Gastrocnemius medialis (tissue), 4 donors: ENCODE measurements around the gene TIMM21. TPM values are rescaled to one million over a fixed set of nuclear protein-coding genes. Genes with fewer than 3 reads are reported as not detected.

Experiments
- ATAC-seq, 2 donors: fragments of 150-250 bp; one replicate each; pipeline ENCODE4 v1.9.1; 2016
- DNase-seq, 2 donors: peaks; one replicate each; pipeline ENCODE4 v3.0.0-alpha.2; 2019
- H3K27ac ChIP-seq, 4 donors: fragments of 200-600 bp; sonication (generic); 1 replicate in 1 of 4; 2 replicates in 3 of 4; pipeline ENCODE4 v1.5.1; 2016 to 2018; ENCODE audit warnings: mild to moderate bottlenecking in 2 of 4, moderate library complexity in 1 of 4
- H3K27me3 ChIP-seq, 3 donors: fragments of 200-600 bp; sonication (generic) in 2 of 3; 1 replicate in 1 of 3; 2 replicates in 2 of 3; pipeline versions ENCODE4 v1.5.1 to v1.6.0; 2016 to 2019; ENCODE audit warnings: mild to moderate bottlenecking in 1 of 3, moderate library complexity in 1 of 3
- H3K36me3 ChIP-seq, 2 donors: fragments of 200-600 bp; sonication (generic) in 1 of 2; one replicate each; pipeline ENCODE4 v1.5.1; 2017 to 2018
- H3K4me1 ChIP-seq, 2 donors: fragments of 200-600 bp; sonication (generic) in 1 of 2; one replicate each; pipeline ENCODE4 v1.5.1; 2016 to 2017; ENCODE audit warnings: mild to moderate bottlenecking in 2 of 2
- H3K4me3 ChIP-seq, 4 donors: fragments of 200-600 bp; sonication (generic) in 3 of 4; 1 replicate in 1 of 4; 2 replicates in 3 of 4; pipeline ENCODE4 v1.5.1; 2016 to 2019; ENCODE audit warnings: mild to moderate bottlenecking in 2 of 4
- H3K9me3 ChIP-seq, 3 donors: fragments of 200-600 bp; sonication (generic) in 2 of 3; 1 replicate in 1 of 3; 2 replicates in 2 of 3; pipeline ENCODE4 v1.5.1; 2016 to 2019
- CTCF ChIP-seq, 5 experiments: fragments of 450-650 bp in 3 of 5; fragments of 200-600 bp in 2 of 5; sonication (generic) in 2 of 5; IDR thresholded peaks in 4 of 5; conservative IDR thresholded peaks in 1 of 5; 1 replicate in 4 of 5; 2 replicates in 1 of 5; pipeline ENCODE4 v1.5.1; 2016 to 2019; ENCODE audit warnings: antibody characterized with exemption in 5 of 5, mild to moderate bottlenecking in 3 of 5, moderate library complexity in 3 of 5
- POLR2A ChIP-seq, 2 donors: fragments of 450-650 bp; IDR thresholded peaks; one replicate each; pipeline ENCODE4 v1.6.1; 2017; ENCODE audit warnings: antibody characterized with exemption in 2 of 2, mild to moderate bottlenecking in 2 of 2, moderate library complexity in 2 of 2
- in situ Hi-C, 4 donors: fragments of 200-750 bp; cut with MboI; loops; one replicate each; pipeline versions ENCODE4 v1.15.0 to v1.8.0; 2017; ENCODE audit warnings: low sequenced_read_pairs in 4 of 4
- intact Hi-C: fragments of 100-400 bp; cut with DNase I; formaldehyde crosslinking; loops from one replicate; pipeline ENCODE4 v1.15.1; 2023; ENCODE audit warnings: low total_unique reads
- total RNA-seq, 4 donors: library from RNA; depleted of rRNA; stranded (reverse); fragments of >200 nt; gene quantifications; one replicate each; pipeline versions ENCODE4 v1.1.0 to v1.2.3, GENCODE V29; 2016

The TIMM21 gene
- total RNA-seq, 4 donors from 2014 or later: 40.0 to 108 (median 75.8) TPM

GRCh38 chr18:74140582-74140981 is 7.7 kb upstream of the TIMM21 start:
- H3K4me3 ChIP-seq: no peak overlapping the region
- intact Hi-C loops (no loop called here), in situ Hi-C loops (no loop called here)

GRCh38 chr18:74141667-74142066 is 6.7 kb upstream of the TIMM21 start:
- no peaks in the 10 kb centered on the region for H3K4me1 ChIP-seq
- no peaks in the 10 kb centered on the region for H3K36me3 ChIP-seq
- TF ChIP-seq CTCF (IDR thresholded peaks at IDR 0.05 in 4 of 5, conservative IDR thresholded peaks at IDR 0.05 in 1 of 5): no peak
- TF ChIP-seq POLR2A (IDR thresholded peaks at IDR 0.05): no peak
- H3K27ac ChIP-seq: no peak overlapping the region
- ATAC-seq (no peak), DNase-seq (no peak)
- no peaks in the 10 kb centered on the region for H3K9me3 ChIP-seq
- intact Hi-C loops (no loop called here), in situ Hi-C loops (no loop called here)
- no peak overlapping the region for H3K4me3 ChIP-seq
- no peaks in the 10 kb centered on the region for H3K27me3 ChIP-seq

More at GRCh38 chr18:74140582-74140981, 7.7 kb upstream of the TIMM21 start:
- no peak for ATAC-seq
- Histone ChIP-seq H3K4me1 (no peaks in the 10 kb centered on the region), H3K9me3 (no peaks in the 10 kb centered on the region), H3K27me3 (no peaks in the 10 kb centered on the region), H3K36me3 (no peaks in the 10 kb centered on the region), H3K27ac (no peak overlapping the region)
- TF ChIP-seq CTCF (IDR thresholded peaks at IDR 0.05 in 4 of 5, conservative IDR thresholded peaks at IDR 0.05 in 1 of 5): no peak
- TF ChIP-seq POLR2A (IDR thresholded peaks at IDR 0.05): no peak
- no peak for DNase-seq

GRCh38 chr18:74142252-74142651 is 6.1 kb upstream of the TIMM21 start:
- H3K27ac ChIP-seq: no peak overlapping the region
- H3K4me1 ChIP-seq: peaks cover 3% of the 10 kb centered on the region in 2 donors
- intact Hi-C loops (no loop called here), in situ Hi-C loops (no loop called here)
- H3K27me3 ChIP-seq: no peaks in the 10 kb centered on the region
- no peak overlapping the region for H3K4me3 ChIP-seq
- no peak for DNase-seq
- no peak for ATAC-seq
- TF ChIP-seq CTCF (IDR thresholded peaks at IDR 0.05 in 4 of 5, conservative IDR thresholded peaks at IDR 0.05 in 1 of 5): no peak
- TF ChIP-seq POLR2A (IDR thresholded peaks at IDR 0.05): no peak
- no peaks in the 10 kb centered on the region for H3K9me3 ChIP-seq
- H3K36me3 ChIP-seq: no peaks in the 10 kb centered on the region

- intact Hi-C loops: loop anchor here (2.0 kb wide), 1 partner anchor 450 kb away; the partner anchor contains the start of gene ZNF407
- no peak for TF ChIP-seq POLR2A (IDR thresholded peaks at IDR 0.05)
- TF ChIP-seq CTCF (IDR thresholded peaks at IDR 0.05 in 4 of 5, conservative IDR thresholded peaks at IDR 0.05 in 1 of 5): no peak
- no peaks in the 10 kb centered on the region for H3K36me3 ChIP-seq
- peaks cover 25 to 33% of the 10 kb centered on the region in 2 donors for H3K4me1 ChIP-seq
- peak overlapping the region in 2 of 4 donors; percentile 63 to 84 for H3K4me3 ChIP-seq
- H3K27me3 ChIP-seq: no peaks in the 10 kb centered on the region
- ATAC-seq: no peak
- in situ Hi-C loops: no loop called here
- no peak for DNase-seq
- H3K9me3 ChIP-seq: no peaks in the 10 kb centered on the region
- no peak overlapping the region for H3K27ac ChIP-seq
Measured at GRCh38 chr18:74146756-74147155, 1.6 kb upstream of the TIMM21 start.

- no peak for DNase-seq
- ATAC-seq: no peak
- in situ Hi-C loops: no loop called here
- H3K4me3 ChIP-seq: peak overlapping the region; percentile 63 to 95 (median 81)
- no peaks in the 10 kb centered on the region for H3K27me3 ChIP-seq
- no peaks in the 10 kb centered on the region for H3K36me3 ChIP-seq
- H3K27ac ChIP-seq: peak overlapping the region; percentile 89 to 94 (median 92)
- H3K9me3 ChIP-seq: no peaks in the 10 kb centered on the region
- no peak for TF ChIP-seq CTCF (IDR thresholded peaks at IDR 0.05 in 4 of 5, conservative IDR thresholded peaks at IDR 0.05 in 1 of 5)
- peaks cover 28 to 40% of the 10 kb centered on the region in 2 donors for H3K4me1 ChIP-seq
- intact Hi-C loops: loop anchor here (2.0 kb wide), 1 partner anchor 449 kb away; the partner anchor contains the start of gene ZNF407
Measured at GRCh38 chr18:74147491-74147778, 888 bp upstream of the TIMM21 start.
